GM23338 (cell line): ENCODE results near the gene CAV2. TPM values are rescaled to one million over a fixed set of nuclear protein-coding genes. Genes with fewer than 3 reads are reported as not detected.

ENCODE experiments used
- CREB1 ChIP-seq: fragments of 250-450 bp; sonication (Bioruptor Pico); IDR thresholded peaks from 2 replicates; pipeline ENCODE4 v1.5.0; 2020; ENCODE audit warnings: low read depth, mild to moderate bottlenecking, moderate library complexity
- EZH2phosphoT487 ChIP-seq: fragments of 200-600 bp; sonication (generic); IDR thresholded peaks from one replicate; pipeline ENCODE4 v1.8.1; 2018; ENCODE audit warnings: antibody characterized with exemption; ENCODE audit not compliant: unreplicated experiment
- JUNB ChIP-seq: IDR thresholded peaks from one replicate; pipeline ENCODE4 v1.6.1; 2016; ENCODE audit warnings: antibody characterized with exemption; ENCODE audit not compliant: unreplicated experiment
- POLR2AphosphoS5 ChIP-seq: IDR thresholded peaks from 2 replicates; pipeline ENCODE4 v1.6.1; 2016; ENCODE audit warnings: antibody characterized with exemption, low read depth
- ZNF114 ChIP-seq: fragments of 250-450 bp; sonication (Bioruptor Pico); IDR thresholded peaks from 2 replicates; pipeline ENCODE4 v1.5.0; 2020; ENCODE audit warnings: mild to moderate bottlenecking, moderate library complexity
- ZNF331 ChIP-seq: fragments of 250-450 bp; sonication (Bioruptor Pico); IDR thresholded peaks from 2 replicates; pipeline ENCODE4 v1.5.0; 2020; ENCODE audit warnings: low read depth, mild to moderate bottlenecking, moderate library complexity
- polyA plus RNA-seq: library from polyadenylated mRNA; unstranded; fragments of >200 nt; fragmentation: Nextera tagmentation; extraction: Ambion mirVana; gene quantifications from 2 replicates; pipeline ENCODE4 v1.2.1, GENCODE V29; 2016
- total RNA-seq: library from RNA; depleted of rRNA; stranded (reverse); fragments of >200 nt; shearing (Covaris generic); gene quantifications from 2 replicates; pipeline ENCODE4 v1.2.3, GENCODE V29; 2014
- TF ChIP-seq, protein P1 (sequence below): fragments of 250-450 bp; sonication (Bioruptor Pico); IDR thresholded peaks from 2 replicates; pipeline ENCODE4 v1.5.0; 2020; ENCODE audit warnings: mild to moderate bottlenecking, moderate library complexity
- TF ChIP-seq, protein P2 (sequence below): IDR thresholded peaks from 2 replicates; pipeline ENCODE4 v1.6.1; 2016; ENCODE audit warnings: antibody characterized with exemption
- TF ChIP-seq, protein P3 (sequence below): IDR thresholded peaks from one replicate; pipeline ENCODE4 v1.6.1; 2018; ENCODE audit warnings: antibody characterized with exemption; ENCODE audit not compliant: unreplicated experiment

The CAV2 gene
- total and polyA plus RNA-seq, 2 experiments from 2014 or later: 4.2 to 6.6 TPM

DNA sequence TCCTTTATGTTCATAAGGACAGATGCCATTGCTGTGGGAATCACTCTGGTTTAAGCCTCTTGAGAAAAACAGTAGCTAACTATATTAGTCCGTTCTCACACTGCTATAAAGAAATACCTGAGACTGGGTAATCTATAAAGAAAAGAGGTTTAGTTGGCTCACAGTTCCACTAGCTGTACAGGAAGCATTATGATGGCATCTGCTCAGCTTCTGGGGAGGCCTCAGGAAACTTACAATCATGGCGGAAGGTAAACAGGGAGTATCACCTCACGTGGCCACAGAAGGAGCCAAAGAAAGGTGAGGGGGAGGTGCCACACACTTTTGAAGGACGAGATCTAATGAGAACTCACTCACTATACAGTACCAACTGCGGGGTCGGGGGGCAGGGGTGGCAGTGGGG is 2.9 kb upstream of the CAV2 start (continued):
- TF ChIP-seq, protein P1, sequence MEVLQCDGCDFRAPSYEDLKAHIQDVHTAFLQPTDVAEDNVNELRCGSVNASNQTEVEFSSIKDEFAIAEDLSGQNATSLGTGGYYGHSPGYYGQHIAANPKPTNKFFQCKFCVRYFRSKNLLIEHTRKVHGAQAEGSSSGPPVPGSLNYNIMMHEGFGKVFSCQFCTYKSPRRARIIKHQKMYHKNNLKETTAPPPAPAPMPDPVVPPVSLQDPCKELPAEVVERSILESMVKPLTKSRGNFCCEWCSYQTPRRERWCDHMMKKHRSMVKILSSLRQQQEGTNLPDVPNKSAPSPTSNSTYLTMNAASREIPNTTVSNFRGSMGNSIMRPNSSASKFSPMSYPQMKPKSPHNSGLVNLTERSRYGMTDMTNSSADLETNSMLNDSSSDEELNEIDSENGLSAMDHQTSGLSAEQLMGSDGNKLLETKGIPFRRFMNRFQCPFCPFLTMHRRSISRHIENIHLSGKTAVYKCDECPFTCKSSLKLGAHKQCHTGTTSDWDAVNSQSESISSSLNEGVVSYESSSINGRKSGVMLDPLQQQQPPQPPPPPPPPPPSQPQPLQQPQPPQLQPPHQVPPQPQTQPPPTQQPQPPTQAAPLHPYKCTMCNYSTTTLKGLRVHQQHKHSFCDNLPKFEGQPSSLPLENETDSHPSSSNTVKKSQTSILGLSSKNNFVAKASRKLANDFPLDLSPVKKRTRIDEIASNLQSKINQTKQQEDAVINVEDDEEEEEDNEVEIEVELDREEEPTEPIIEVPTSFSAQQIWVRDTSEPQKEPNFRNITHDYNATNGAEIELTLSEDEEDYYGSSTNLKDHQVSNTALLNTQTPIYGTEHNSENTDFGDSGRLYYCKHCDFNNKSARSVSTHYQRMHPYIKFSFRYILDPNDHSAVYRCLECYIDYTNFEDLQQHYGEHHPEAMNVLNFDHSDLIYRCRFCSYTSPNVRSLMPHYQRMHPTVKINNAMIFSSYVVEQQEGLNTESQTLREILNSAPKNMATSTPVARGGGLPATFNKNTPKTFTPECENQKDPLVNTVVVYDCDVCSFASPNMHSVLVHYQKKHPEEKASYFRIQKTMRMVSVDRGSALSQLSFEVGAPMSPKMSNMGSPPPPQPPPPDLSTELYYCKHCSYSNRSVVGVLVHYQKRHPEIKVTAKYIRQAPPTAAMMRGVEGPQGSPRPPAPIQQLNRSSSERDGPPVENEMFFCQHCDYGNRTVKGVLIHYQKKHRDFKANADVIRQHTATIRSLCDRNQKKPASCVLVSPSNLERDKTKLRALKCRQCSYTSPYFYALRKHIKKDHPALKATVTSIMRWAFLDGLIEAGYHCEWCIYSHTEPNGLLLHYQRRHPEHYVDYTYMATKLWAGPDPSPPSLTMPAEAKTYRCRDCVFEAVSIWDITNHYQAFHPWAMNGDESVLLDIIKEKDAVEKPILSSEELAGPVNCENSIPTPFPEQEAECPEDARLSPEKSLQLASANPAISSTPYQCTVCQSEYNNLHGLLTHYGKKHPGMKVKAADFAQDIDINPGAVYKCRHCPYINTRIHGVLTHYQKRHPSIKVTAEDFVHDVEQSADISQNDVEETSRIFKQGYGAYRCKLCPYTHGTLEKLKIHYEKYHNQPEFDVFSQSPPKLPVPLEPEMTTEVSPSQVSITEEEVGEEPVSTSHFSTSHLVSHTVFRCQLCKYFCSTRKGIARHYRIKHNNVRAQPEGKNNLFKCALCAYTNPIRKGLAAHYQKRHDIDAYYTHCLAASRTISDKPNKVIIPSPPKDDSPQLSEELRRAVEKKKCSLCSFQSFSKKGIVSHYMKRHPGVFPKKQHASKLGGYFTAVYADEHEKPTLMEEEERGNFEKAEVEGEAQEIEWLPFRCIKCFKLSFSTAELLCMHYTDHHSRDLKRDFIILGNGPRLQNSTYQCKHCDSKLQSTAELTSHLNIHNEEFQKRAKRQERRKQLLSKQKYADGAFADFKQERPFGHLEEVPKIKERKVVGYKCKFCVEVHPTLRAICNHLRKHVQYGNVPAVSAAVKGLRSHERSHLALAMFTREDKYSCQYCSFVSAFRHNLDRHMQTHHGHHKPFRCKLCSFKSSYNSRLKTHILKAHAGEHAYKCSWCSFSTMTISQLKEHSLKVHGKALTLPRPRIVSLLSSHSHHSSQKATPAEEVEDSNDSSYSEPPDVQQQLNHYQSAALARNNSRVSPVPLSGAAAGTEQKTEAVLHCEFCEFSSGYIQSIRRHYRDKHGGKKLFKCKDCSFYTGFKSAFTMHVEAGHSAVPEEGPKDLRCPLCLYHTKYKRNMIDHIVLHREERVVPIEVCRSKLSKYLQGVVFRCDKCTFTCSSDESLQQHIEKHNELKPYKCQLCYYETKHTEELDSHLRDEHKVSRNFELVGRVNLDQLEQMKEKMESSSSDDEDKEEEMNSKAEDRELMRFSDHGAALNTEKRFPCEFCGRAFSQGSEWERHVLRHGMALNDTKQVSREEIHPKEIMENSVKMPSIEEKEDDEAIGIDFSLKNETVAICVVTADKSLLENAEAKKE (CRISPR knock-in tag): no peak
- TF ChIP-seq, protein P2, sequence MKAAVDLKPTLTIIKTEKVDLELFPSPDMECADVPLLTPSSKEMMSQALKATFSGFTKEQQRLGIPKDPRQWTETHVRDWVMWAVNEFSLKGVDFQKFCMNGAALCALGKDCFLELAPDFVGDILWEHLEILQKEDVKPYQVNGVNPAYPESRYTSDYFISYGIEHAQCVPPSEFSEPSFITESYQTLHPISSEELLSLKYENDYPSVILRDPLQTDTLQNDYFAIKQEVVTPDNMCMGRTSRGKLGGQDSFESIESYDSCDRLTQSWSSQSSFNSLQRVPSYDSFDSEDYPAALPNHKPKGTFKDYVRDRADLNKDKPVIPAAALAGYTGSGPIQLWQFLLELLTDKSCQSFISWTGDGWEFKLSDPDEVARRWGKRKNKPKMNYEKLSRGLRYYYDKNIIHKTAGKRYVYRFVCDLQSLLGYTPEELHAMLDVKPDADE: no peak
- TF ChIP-seq EZH2phosphoT487 (no peak), CREB1 (CRISPR knock-in tag) (no peak), JUNB (no peak), ZNF331 (CRISPR knock-in tag) (no peak), POLR2AphosphoS5 (no peak), ZNF114 (CRISPR knock-in tag) (no peak)
- TF ChIP-seq, protein P3, sequence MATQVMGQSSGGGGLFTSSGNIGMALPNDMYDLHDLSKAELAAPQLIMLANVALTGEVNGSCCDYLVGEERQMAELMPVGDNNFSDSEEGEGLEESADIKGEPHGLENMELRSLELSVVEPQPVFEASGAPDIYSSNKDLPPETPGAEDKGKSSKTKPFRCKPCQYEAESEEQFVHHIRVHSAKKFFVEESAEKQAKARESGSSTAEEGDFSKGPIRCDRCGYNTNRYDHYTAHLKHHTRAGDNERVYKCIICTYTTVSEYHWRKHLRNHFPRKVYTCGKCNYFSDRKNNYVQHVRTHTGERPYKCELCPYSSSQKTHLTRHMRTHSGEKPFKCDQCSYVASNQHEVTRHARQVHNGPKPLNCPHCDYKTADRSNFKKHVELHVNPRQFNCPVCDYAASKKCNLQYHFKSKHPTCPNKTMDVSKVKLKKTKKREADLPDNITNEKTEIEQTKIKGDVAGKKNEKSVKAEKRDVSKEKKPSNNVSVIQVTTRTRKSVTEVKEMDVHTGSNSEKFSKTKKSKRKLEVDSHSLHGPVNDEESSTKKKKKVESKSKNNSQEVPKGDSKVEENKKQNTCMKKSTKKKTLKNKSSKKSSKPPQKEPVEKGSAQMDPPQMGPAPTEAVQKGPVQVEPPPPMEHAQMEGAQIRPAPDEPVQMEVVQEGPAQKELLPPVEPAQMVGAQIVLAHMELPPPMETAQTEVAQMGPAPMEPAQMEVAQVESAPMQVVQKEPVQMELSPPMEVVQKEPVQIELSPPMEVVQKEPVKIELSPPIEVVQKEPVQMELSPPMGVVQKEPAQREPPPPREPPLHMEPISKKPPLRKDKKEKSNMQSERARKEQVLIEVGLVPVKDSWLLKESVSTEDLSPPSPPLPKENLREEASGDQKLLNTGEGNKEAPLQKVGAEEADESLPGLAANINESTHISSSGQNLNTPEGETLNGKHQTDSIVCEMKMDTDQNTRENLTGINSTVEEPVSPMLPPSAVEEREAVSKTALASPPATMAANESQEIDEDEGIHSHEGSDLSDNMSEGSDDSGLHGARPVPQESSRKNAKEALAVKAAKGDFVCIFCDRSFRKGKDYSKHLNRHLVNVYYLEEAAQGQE: no peak
